ENCODE measurements around the gene CUX1.

CUX1 gene

GRCh38 chr7:101817471-101818286, at the start of gene CUX1:
CUX1 (plus strand) TSS chr7:101817626; CDS start chr7:101817640, 14 bp downstream.
- H3K27me3 Mint-ChIP-seq = no peaks in the 10 kb centered on the region
- peak within 1 kb of the TSS; percentile 80 for H3K4me3 Mint-ChIP-seq
- no peaks in the 10 kb centered on the region for H3K9me3 Mint-ChIP-seq
- peak within 1 kb of the TSS; percentile 68 for H3K27ac Mint-ChIP-seq
- peak; percentile 67 for DNase-seq
- H3K36me3 Mint-ChIP-seq (ENCODE audit: low read depth) = peaks cover 2% of the 10 kb centered on the region
- H3K4me1 Mint-ChIP-seq (ENCODE audit: low read depth) = peaks cover 38% of the 10 kb centered on the region

GRCh38 chr7:101768280-101768679, 49.1 kb upstream of the CUX1 start:
- H3K27ac Mint-ChIP-seq = no peak overlapping the region
- no peak for DNase-seq
- H3K27me3 Mint-ChIP-seq = peaks cover 3% of the 10 kb centered on the region
- H3K4me3 Mint-ChIP-seq = no peak overlapping the region
- H3K36me3 Mint-ChIP-seq (ENCODE audit: low read depth) = no peaks in the 10 kb centered on the region
- H3K4me1 Mint-ChIP-seq (ENCODE audit: low read depth) = no peaks in the 10 kb centered on the region
- H3K9me3 Mint-ChIP-seq = no peaks in the 10 kb centered on the region

- Mint-ChIP-seq H3K36me3 (ENCODE audit: low read depth) (no peaks in the 10 kb centered on the region), H3K27me3 (peaks cover 3% of the 10 kb centered on the region), H3K4me3 (no peak overlapping the region), H3K9me3 (no peaks in the 10 kb centered on the region), H3K27ac (no peak overlapping the region), H3K4me1 (ENCODE audit: low read depth) (no peaks in the 10 kb centered on the region)
- no peak for DNase-seq
These were observed 47.0 kb upstream of the CUX1 start for GRCh38 chr7:101770466-101770865.

GRCh38 chr7:101772508-101773211, 44.8 kb upstream of the CUX1 start:
- H3K27ac Mint-ChIP-seq = no peak overlapping the region
- DNase-seq = no peak
- H3K36me3 Mint-ChIP-seq (ENCODE audit: low read depth) = no peaks in the 10 kb centered on the region
- peaks cover 3% of the 10 kb centered on the region for H3K27me3 Mint-ChIP-seq
- H3K9me3 Mint-ChIP-seq = no peaks in the 10 kb centered on the region
- no peaks in the 10 kb centered on the region for H3K4me1 Mint-ChIP-seq (ENCODE audit: low read depth)
- H3K4me3 Mint-ChIP-seq = no peak overlapping the region

- Mint-ChIP-seq H3K9me3 (no peaks in the 10 kb centered on the region), H3K4me3 (no peak overlapping the region), H3K27ac (no peak overlapping the region), H3K27me3 (peaks cover 3% of the 10 kb centered on the region), H3K4me1 (ENCODE audit: low read depth) (no peaks in the 10 kb centered on the region), H3K36me3 (ENCODE audit: low read depth) (no peaks in the 10 kb centered on the region)
- DNase-seq = no peak
These were observed 42.2 kb upstream of the CUX1 start for GRCh38 chr7:101775181-101775580.

GRCh38 chr7:101778026-101778580, 39.3 kb upstream of the CUX1 start:
- H3K27ac Mint-ChIP-seq = no peak overlapping the region

GRCh38 chr7:101779267-101779666, 38.2 kb upstream of the CUX1 start:
- Mint-ChIP-seq H3K4me1 (ENCODE audit: low read depth) (peaks cover under 1% of the 10 kb centered on the region), H3K36me3 (ENCODE audit: low read depth) (no peaks in the 10 kb centered on the region), H3K4me3 (no peak overlapping the region), H3K27ac (no peak overlapping the region), H3K9me3 (no peaks in the 10 kb centered on the region), H3K27me3 (peaks cover 8% of the 10 kb centered on the region)
- DNase-seq = no peak

More at GRCh38 chr7:101778026-101778580, 39.3 kb upstream of the CUX1 start:
- H3K36me3 Mint-ChIP-seq (ENCODE audit: low read depth) = no peaks in the 10 kb centered on the region
- no peak for DNase-seq
- H3K4me3 Mint-ChIP-seq = no peak overlapping the region
- no peaks in the 10 kb centered on the region for H3K27me3 Mint-ChIP-seq
- no peaks in the 10 kb centered on the region for H3K9me3 Mint-ChIP-seq
- H3K4me1 Mint-ChIP-seq (ENCODE audit: low read depth) = no peaks in the 10 kb centered on the region

GRCh38 chr7:101780281-101780680, 37.1 kb upstream of the CUX1 start:
- peaks cover 8% of the 10 kb centered on the region for H3K27me3 Mint-ChIP-seq
- DNase-seq = no peak
- H3K27ac Mint-ChIP-seq = no peak overlapping the region
- H3K36me3 Mint-ChIP-seq (ENCODE audit: low read depth) = no peaks in the 10 kb centered on the region
- H3K9me3 Mint-ChIP-seq = no peaks in the 10 kb centered on the region
- H3K4me1 Mint-ChIP-seq (ENCODE audit: low read depth) = peaks cover 4% of the 10 kb centered on the region
- no peak overlapping the region for H3K4me3 Mint-ChIP-seq

GRCh38 chr7:101781439-101781838, 36.0 kb upstream of the CUX1 start:
- Mint-ChIP-seq H3K36me3 (ENCODE audit: low read depth) (no peaks in the 10 kb centered on the region), H3K4me1 (ENCODE audit: low read depth) (peaks cover 4% of the 10 kb centered on the region), H3K9me3 (no peaks in the 10 kb centered on the region), H3K4me3 (no peak overlapping the region), H3K27ac (no peak overlapping the region), H3K27me3 (peaks cover 8% of the 10 kb centered on the region)
- no peak for DNase-seq

- H3K27ac Mint-ChIP-seq = no peak overlapping the region
- H3K4me1 Mint-ChIP-seq (ENCODE audit: low read depth) = peaks cover 4% of the 10 kb centered on the region
- H3K4me3 Mint-ChIP-seq = no peak overlapping the region
- no peaks in the 10 kb centered on the region for H3K9me3 Mint-ChIP-seq
- no peak for DNase-seq
- no peaks in the 10 kb centered on the region for H3K36me3 Mint-ChIP-seq (ENCODE audit: low read depth)
- peaks cover 8% of the 10 kb centered on the region for H3K27me3 Mint-ChIP-seq
These were observed 35.0 kb upstream of the CUX1 start for GRCh38 chr7:101782476-101782875.

- DNase-seq = no peak
- Mint-ChIP-seq H3K4me1 (ENCODE audit: low read depth) (peaks cover 4% of the 10 kb centered on the region), H3K27me3 (peaks cover 8% of the 10 kb centered on the region), H3K4me3 (no peak overlapping the region), H3K36me3 (ENCODE audit: low read depth) (no peaks in the 10 kb centered on the region), H3K27ac (no peak overlapping the region), H3K9me3 (no peaks in the 10 kb centered on the region)
These were observed 34.5 kb upstream of the CUX1 start for GRCh38 chr7:101782896-101783295.

GRCh38 chr7:101783381-101784181, 33.8 kb upstream of the CUX1 start:
- Mint-ChIP-seq H3K9me3 (no peaks in the 10 kb centered on the region), H3K27ac (no peak overlapping the region), H3K4me3 (no peak overlapping the region), H3K27me3 (peaks cover 8% of the 10 kb centered on the region), H3K36me3 (ENCODE audit: low read depth) (no peaks in the 10 kb centered on the region), H3K4me1 (ENCODE audit: low read depth) (peaks cover 4% of the 10 kb centered on the region)
- DNase-seq = no peak

GRCh38 chr7:101784292-101785127, 32.9 kb upstream of the CUX1 start:
- DNase-seq = no peak
- H3K36me3 Mint-ChIP-seq (ENCODE audit: low read depth) = no peaks in the 10 kb centered on the region
- H3K27me3 Mint-ChIP-seq = peaks cover 8% of the 10 kb centered on the region
- H3K4me1 Mint-ChIP-seq (ENCODE audit: low read depth) = peaks cover 4% of the 10 kb centered on the region
- no peak overlapping the region for H3K27ac Mint-ChIP-seq
- no peak overlapping the region for H3K4me3 Mint-ChIP-seq
- H3K9me3 Mint-ChIP-seq = no peaks in the 10 kb centered on the region

GRCh38 chr7:101787864-101788263, 29.6 kb upstream of the CUX1 start:
- Mint-ChIP-seq H3K27ac (no peak overlapping the region), H3K36me3 (ENCODE audit: low read depth) (no peaks in the 10 kb centered on the region), H3K4me3 (no peak overlapping the region), H3K9me3 (no peaks in the 10 kb centered on the region), H3K27me3 (peaks cover 8% of the 10 kb centered on the region), H3K4me1 (ENCODE audit: low read depth) (peaks cover 4% of the 10 kb centered on the region)
- no peak for DNase-seq
